ENCODE data around the gene SFTPA1. TPM values are rescaled to one million over a fixed set of nuclear protein-coding genes. Genes with fewer than 3 reads are reported as not detected.
"Not testable (repeated sequence)": the region's sequence is repeated elsewhere in the genome, so short reads cannot be mapped to it uniquely, and the experiment has no call there.

SFTPA1 gene
- total RNA-seq, 1 donor from 2014 or later: 4.6 TPM

DNA sequence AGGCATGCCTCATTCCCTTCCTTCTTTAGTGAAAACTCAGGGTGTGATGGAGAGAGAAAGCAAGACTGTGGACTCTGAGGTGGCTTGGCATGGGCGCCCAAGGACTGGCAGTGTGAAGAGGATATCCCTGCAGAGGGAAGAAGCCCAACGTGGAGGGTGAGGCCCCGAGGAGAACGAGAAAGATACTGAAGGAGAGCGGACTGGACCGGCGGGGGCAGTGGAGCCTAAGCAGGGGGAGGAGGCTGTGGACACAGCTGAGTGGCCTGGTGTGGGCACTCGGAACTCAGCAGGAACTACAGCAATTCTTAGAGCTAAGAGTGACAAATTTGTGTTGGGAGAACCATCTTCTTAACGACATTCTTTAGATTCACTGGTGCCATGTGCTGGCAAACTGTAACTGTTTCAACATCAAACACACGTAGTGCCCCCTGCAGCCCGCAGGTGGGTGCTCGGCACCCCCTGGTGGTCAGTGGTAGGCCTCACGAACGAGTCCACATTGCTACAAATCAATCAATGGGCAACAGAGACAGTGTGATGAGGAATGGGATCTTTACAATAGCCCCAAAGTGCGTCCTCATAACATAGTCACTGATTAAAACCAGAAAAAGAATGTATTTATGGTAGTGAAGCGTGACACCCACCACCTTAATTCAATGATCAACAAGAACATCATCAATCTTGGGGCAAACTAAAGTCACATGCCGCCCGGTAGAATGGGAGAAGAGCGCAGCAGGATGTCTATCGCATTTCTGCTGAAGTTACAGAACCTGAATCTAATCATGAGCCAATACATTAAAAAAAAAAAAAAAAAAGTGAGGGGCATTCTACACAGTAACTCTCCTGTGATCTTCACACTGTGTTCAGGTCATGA lies 2.0 kb upstream of the SFTPA1 start:
- DNase-seq (ENCODE audit: low spot score): no peak
- peak; percentile 77 for ATAC-seq

DNA sequence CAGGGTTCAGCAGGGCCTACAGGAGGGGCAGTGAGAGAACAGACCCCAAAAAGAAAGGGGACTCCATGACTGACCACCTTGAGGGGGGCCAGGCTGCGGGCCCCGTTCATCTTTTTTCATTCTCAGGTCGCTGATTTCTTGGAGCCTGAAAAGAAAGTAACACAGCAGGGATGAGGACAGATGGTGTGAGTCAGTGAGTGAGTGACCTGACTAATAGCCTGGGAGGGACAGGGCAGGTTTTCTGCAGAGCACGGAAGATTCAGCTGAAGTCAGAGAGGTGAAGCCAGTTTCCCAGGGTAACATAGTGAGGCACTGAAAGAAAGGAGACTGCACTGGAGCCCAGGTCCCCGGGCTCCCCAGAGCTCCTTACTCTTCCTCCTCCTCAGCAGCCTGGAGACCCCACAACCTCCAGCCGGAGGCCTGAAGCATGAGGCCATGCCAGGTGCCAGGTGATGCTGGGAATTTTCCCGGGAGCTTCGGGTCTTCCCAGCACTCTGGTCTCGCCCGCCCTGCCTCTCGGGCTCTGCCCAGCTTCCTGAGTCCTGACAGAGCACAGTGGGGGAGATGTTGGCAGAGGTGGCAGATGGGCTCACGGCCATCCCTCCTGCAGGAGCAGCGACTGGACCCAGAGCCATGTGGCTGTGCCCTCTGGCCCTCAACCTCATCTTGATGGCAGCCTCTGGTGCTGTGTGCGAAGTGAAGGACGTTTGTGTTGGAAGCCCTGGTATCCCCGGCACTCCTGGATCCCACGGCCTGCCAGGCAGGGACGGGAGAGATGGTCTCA lies 646 bp downstream of the SFTPA1 start:
- DNase-seq (ENCODE audit: low spot score); ATAC-seq: not testable (repeated sequence)

DNA sequence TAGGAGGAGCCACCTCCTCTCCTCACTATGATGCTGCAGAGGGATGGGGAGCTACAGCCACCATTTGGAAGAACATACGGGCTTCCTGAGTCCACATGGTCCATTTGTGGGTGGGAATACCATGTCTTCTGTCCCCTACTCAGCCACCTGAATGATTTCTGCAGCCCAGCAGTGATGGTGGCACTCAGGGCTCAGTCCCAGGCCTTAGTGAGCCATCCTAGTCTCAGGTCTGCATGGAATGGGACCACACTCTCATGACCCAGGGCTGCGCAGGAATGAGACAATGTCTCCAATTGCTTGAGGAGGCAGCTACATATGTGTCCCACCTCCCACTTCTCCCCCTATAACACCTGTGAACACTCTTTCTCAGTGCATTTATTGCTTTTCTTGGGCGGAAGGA lies 4.8 kb downstream of the SFTPA1 start:
- DNase-seq (ENCODE audit: low spot score) (no peak), ATAC-seq (no peak)

DNA sequence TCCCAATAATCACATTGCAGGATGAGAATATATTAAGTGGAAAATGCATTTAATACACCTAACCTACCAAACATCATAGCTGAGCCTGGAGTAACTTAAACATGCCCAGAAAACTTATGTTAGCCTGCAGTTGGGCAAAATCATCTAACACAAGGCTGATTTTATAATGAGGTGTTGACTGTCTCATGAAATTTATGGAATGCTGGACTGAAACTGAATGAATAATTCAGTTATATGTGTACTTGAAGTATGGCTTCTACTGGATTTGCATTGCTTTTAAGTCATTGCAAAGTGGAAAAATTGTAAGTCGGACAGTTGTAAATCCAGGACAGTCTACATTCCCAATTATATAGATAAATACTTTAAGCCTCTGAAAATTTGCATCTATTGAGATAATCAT lies 5.4 kb downstream of the SFTPA1 start:
- ATAC-seq (no peak), DNase-seq (ENCODE audit: low spot score) (no peak)

DNA sequence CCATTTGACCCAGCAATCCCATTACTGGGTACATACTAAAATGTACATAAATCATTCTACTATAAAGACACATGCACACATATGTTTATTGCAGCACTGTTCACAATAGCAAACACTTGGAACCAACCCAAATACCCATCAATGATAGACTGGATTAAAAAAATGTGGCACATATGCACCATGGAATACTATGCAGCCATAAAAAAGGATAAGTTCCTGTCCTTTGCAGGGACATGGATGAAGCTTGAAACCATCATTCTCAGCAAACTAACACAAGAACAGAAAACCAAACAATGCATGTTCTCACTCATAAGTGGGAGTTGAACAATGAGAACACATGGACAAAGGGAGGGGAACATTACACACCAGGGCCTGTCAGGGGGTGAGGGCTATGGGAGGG lies 12.9 kb downstream of the SFTPA1 start:
- not testable (repeated sequence) for ATAC-seq; DNase-seq (ENCODE audit: low spot score)

DNA sequence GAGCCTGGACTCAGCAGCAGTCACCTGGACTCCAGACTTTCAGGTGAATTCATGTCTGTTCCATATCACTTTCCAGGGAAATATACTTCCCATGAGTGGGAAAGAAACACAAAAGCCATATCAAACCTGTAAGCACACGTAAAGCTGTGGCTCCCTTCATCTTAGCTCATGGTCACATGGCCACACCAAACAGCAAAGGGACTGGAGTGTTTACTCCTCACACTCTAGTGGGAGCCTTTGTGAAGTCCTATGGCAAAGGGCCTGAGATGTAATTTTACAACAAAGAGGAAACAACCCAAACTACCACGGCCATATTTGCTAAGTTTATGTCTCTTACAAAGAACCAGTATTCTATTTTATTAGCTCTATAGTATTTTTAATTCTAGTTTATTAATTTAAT lies 16.3 kb downstream of the SFTPA1 start:
- ATAC-seq: no peak
- no peak for DNase-seq (ENCODE audit: low spot score)

DNA sequence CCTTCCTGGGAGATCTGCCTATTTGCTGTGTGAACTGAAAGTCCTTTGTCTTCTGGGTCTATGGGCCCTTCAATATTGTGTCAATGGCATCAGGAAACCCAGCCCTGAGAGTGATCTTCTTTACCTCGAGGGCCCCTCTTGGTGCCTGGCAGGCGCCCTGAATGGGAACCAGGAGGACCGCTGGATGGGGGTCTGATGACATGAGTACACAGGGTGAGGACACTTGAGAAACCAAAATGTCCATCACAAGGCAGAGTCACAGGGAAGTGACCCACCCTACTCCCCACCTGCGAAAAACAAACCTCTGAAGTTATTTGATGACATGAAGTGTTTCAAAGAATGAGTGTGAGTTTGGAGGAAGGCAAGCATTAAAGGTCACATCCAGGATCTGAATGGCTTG lies 17.3 kb downstream of the SFTPA1 start:
- ATAC-seq: no peak
- DNase-seq (ENCODE audit: low spot score): no peak

DNA sequence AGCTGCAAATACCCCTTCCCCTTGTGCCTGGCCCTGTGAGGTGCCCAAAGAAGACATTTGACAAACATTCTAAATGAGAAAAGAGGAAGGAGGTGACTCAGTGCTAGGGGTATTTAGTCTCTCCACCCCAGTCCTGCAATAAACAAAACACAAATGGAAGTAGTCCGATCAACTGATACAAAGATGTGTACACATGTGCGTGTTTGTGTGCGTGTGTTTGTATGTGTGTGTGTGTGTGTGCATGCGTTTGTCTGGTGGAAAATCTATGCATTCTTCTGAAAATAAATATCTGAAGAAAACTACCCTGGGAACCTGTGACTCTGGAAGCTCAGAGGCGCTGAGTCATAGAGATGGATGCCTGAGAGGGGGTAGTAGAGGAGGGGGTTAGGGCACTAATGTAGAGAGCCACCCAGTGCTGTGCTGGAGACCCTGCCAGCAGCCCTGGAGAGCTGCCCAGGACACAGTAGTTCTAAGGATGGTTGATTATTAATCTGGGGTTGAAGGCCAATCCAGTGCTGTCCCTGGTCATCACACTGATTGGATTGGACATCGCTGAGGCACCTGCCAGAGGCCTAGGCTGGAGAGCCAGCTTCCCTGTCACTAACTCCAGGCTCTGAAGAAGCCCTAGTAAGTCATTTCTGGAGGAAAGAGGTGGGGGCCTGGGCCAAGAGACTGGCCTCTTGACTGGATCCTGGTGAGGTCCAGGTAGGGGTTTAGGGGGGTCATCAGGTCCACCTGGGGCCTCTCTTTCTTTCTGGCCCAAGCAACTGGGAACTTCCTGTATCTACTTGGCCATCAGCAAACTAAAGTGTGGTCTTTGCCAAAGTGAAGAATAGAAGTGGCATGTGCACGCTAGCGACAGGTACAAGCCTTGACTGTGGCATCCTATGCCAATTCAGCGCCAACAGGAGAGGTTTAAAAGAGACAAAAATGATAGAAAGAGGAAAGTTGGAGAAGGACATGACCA lies 18.5 kb downstream of the SFTPA1 start:
- DNase-seq (ENCODE audit: low spot score) (peak; percentile 88), ATAC-seq (peak; percentile 97)

DNA sequence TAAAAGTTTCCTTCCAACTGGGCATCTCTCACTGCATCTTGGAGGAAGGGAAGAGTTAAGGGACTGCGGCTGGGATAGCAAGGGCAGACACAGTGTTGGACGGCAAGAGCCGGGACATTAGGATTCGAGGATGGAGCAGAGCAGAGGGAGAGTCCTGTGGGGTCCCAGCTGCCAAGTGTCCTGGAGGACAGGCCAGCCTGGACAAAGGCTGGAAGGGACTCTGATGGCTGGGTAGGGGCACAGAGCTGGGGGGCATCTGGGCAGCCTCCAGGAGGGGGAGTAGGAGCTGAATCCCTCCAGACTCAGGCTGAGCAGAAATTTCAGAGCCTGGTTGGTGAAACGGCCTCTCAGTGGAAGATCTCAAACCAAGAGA lies 19.2 kb downstream of the SFTPA1 start:
- ATAC-seq: peak; percentile 2
- DNase-seq (ENCODE audit: low spot score): no peak

DNA sequence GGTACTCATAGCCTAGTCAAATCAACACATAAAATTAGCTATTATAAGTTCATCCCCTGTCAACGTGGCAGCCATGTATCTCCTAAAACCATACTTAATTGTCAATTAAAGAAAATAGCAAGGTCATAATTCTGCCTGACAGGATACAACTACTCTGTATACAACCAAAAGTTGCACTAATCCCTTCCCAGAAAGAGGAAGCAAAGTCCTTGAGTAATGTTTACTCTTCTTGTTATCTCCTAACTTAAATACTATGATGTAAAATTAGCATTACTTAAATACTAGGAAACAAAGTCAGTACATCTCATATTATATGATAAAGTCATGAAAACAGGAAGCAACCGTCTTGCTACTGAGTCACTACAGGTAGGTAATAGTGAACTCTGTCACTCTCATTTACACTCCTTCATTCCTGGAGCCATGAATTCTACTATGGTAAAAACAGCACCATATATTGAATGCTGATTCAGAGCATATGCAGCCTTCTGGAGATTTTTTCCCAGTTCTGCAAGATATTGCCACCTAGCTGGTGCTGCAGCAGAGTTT lies 26.0 kb downstream of the SFTPA1 start:
- not testable (repeated sequence) for ATAC-seq; DNase-seq (ENCODE audit: low spot score)

DNA sequence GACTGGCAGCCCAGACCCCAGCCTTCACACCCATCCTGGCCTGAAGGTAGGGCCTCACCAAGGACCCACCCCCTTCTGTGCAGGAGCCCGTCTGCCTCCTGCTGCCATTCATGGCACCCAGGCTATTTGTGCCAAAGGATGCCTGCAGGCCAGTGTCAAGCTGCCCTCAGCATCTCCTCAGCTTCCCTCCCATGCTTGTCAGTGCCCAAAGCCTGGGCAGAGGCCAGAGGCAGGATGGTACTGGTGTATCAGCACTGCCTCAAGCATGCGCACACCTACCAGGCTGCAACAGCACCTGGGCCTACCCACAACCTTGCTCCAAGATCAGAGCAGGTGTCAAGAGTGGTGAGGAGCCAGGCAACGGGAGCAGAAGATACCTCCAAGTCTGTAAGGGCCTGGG lies 27.6 kb downstream of the SFTPA1 start:
- no peak for DNase-seq (ENCODE audit: low spot score)
- no peak for ATAC-seq

DNA sequence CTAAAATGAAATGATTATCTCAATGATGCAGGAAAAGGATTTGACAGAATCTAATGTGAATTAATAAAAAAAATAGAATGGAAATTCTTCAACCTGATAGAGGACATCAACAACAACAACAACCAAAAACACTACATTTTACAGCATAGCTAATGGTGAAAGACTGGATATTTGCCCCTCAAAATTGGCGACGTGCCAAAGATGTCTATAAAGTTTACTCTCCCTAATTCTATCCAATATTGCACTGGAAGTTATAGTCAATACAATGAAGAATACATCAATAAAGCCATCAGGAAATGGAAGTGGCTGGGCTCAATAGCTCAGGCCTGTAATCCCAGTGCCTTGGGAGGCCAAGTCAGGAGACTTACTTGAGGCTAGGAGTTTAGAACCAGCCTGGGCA lies 42.0 kb downstream of the SFTPA1 start:
- DNase-seq (ENCODE audit: low spot score); ATAC-seq: not testable (repeated sequence)

DNA sequence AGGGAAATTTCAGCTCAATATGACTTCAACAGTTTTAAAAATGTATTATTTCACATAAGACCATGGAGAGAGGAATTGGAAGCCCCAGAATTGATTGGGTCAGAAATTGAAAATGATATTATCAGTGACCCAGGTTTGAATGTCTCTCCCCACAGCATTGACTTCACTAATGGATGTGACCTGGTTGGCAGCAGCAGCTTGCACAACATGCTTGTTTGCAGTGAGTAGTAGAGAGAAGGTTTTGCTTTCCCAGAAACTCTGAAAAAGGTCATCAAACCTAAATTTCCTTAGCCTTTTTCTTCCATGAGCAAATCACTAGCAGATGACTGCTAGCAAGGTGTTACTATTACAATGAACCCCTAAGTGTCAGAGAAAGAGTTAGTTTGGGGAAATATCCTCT lies 52.5 kb downstream of the SFTPA1 start:
- peak; percentile 72 for ATAC-seq
- not testable (repeated sequence) for DNase-seq (ENCODE audit: low spot score)

DNA sequence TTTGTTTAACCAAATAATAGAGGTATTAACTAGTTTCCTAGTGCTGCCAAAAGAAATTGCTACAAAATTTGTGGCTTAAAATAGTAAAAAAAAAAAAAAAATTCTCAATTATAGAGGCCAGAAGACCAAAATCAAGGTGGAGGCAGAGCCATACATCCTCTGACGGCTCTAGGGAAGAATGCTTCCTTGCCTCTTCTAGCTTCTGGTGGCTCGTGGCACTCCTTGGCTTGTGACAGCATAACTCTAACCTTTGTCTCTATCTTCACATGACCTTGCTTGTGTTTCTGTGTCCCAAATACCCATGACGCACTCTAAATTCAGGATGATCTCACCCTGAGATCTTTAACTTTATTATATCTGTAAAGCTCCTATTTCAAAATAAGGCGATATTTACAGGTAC lies 53.9 kb downstream of the SFTPA1 start:
- ATAC-seq; DNase-seq (ENCODE audit: low spot score): not testable (repeated sequence)

Other genes with a start within 250 kb of the SFTPA1 start
- 30.5 TPM for gene ZCCHC24, start 165.3 kb upstream of the SFTPA1 start, total RNA-seq
- 0.48 TPM for gene EIF5AL1, start 98.4 kb upstream of the SFTPA1 start, total RNA-seq
- gene SFTPA2, start 50.5 kb upstream of the SFTPA1 start, total RNA-seq: 6.5 TPM
- gene NUTM2B, start 92.3 kb downstream of the SFTPA1 start, total RNA-seq: 0.40 TPM
- 0.08 TPM for gene NUTM2E, start 215.8 kb downstream of the SFTPA1 start, total RNA-seq

Data from left lobe of liver (tissue), 2 donors.